Measurements from ENCODE around the gene TEX22.

- TF ChIP-seq, protein P1, sequence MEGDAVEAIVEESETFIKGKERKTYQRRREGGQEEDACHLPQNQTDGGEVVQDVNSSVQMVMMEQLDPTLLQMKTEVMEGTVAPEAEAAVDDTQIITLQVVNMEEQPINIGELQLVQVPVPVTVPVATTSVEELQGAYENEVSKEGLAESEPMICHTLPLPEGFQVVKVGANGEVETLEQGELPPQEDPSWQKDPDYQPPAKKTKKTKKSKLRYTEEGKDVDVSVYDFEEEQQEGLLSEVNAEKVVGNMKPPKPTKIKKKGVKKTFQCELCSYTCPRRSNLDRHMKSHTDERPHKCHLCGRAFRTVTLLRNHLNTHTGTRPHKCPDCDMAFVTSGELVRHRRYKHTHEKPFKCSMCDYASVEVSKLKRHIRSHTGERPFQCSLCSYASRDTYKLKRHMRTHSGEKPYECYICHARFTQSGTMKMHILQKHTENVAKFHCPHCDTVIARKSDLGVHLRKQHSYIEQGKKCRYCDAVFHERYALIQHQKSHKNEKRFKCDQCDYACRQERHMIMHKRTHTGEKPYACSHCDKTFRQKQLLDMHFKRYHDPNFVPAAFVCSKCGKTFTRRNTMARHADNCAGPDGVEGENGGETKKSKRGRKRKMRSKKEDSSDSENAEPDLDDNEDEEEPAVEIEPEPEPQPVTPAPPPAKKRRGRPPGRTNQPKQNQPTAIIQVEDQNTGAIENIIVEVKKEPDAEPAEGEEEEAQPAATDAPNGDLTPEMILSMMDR (IDR thresholded peaks at IDR 0.05), result no peak
- TF ChIP-seq POLR2A (IDR thresholded peaks at IDR 0.05), result no peak
Observed at GRCh38 chr14:105418269-105419194, 20.2 kb downstream of the TEX22 start.

All from esophagus squamous epithelium (tissue), 4 donors.